Measurements from ENCODE around the gene KCNQ5. TPM values are rescaled to one million over a fixed set of nuclear protein-coding genes. Genes with fewer than 3 reads are reported as not detected.

Gene KCNQ5
- total and polyA plus RNA-seq, 11 donors = 0.06 to 0.18 TPM; not detected in 9

DNA sequence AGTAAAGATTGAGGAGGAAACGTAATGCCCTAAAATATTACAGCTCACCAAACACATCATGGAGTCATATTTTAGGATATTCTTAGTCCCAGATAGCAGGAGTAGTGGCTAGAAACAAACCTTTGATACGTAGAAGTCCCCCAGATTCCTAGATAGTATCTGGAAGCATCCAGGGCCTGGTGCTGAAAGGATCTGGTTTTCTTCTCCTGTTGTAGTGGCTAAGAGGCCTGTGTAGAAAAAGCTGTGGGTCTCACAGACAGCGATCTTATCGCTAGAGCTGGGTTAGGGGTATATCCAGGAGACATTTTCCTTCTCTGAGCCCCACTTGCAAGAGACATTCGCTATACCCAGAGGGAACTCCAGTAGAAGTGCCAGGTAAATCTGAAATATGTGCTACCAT is 139.9 kb downstream of the KCNQ5 start:
- Histone ChIP-seq H3K27ac (no peak overlapping the region), H3K36me3 (no peaks in the 10 kb centered on the region), H3K4me1 (peaks cover 0 to 12% (median 0%) of the 10 kb centered on the region in 12 donors), H3K9me3 (no peaks in the 10 kb centered on the region), H3K4me3 (no peak overlapping the region), H3K27me3 (no peaks in the 10 kb centered on the region)
- intact Hi-C loops (cut with DNase I) = no loop called here
- no peak for DNase-seq
- TF ChIP-seq POLR2A (IDR thresholded peaks at IDR 0.05) = no peak
- TF ChIP-seq, protein P1, sequence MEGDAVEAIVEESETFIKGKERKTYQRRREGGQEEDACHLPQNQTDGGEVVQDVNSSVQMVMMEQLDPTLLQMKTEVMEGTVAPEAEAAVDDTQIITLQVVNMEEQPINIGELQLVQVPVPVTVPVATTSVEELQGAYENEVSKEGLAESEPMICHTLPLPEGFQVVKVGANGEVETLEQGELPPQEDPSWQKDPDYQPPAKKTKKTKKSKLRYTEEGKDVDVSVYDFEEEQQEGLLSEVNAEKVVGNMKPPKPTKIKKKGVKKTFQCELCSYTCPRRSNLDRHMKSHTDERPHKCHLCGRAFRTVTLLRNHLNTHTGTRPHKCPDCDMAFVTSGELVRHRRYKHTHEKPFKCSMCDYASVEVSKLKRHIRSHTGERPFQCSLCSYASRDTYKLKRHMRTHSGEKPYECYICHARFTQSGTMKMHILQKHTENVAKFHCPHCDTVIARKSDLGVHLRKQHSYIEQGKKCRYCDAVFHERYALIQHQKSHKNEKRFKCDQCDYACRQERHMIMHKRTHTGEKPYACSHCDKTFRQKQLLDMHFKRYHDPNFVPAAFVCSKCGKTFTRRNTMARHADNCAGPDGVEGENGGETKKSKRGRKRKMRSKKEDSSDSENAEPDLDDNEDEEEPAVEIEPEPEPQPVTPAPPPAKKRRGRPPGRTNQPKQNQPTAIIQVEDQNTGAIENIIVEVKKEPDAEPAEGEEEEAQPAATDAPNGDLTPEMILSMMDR (IDR thresholded peaks at IDR 0.05) = no peak
- ATAC-seq = no peak
- WGBS, 4 donors = 36 to 50% (median 39%) methylated on average over 5 of the region's 5 CpGs

DNA sequence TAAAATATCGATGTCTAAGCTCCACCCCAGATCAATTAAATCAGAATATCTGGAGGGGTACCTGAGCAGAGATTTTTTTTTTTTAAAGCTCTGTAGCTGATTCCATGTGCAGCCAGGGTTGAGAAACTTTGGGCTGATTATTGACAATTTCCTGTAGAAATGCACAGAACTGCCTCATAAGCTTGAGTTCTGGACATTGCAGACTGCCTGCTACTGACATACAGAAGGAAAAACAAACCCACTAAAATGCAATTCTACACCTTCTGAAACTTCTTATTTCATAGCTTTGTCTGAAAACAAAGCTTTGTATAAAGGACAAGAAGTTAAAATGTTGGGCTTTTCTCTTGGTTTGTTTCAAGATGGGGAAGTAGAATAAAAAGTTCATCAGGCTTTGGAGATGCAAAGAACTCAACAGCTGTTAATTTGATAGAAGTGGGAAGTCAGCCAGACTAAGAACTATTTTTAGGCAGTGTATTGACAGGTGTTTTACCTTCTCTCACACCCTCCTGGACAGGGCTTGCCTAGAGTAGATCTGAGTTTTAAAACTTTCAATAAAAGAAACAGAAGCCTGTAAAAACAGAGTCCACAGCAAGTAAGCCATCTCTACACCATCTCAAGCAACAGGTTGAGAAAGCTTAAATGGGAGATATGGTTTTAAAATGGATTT is 147.7 kb downstream of the KCNQ5 start:
- H3K27me3 ChIP-seq = no peaks in the 10 kb centered on the region
- no peaks in the 10 kb centered on the region for H3K4me1 ChIP-seq
- TF ChIP-seq POLR2A (IDR thresholded peaks at IDR 0.05) = no peak
- TF ChIP-seq, protein P1 (IDR thresholded peaks at IDR 0.05) = no peak
- no peaks in the 10 kb centered on the region for H3K9me3 ChIP-seq
- intact Hi-C loops (cut with DNase I) = no loop called here
- H3K4me3 ChIP-seq = no peak overlapping the region
- no peak for ATAC-seq
- 83 to 90% (median 86%) methylated on average over 1 of the region's 1 CpG for WGBS, 4 donors
- H3K36me3 ChIP-seq = no peaks in the 10 kb centered on the region
- no peak overlapping the region for H3K27ac ChIP-seq
- no peak for DNase-seq

DNA sequence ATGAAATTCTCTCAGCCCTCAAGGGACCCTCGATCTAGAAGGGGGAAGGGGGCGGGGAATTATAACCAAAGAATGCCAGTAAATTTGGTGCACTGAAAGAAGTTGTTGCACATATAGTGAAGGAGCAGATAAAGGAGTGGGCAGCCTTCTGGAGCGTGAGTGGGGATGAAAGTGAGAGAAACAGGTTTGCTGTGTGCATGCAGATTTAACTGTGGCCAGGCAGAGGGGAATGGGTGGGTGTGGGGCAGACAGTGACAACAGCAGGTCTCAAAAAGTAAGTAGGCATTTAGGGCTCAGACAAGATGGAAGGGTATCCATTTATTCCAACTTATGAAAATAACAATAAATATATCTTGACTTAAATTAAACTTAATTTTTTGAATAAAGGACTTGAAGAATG is 149.1 kb downstream of the KCNQ5 start:
- Histone ChIP-seq H3K4me3 (no peak overlapping the region), H3K27ac (no peak overlapping the region), H3K27me3 (no peaks in the 10 kb centered on the region), H3K36me3 (no peaks in the 10 kb centered on the region), H3K4me1 (no peaks in the 10 kb centered on the region), H3K9me3 (no peaks in the 10 kb centered on the region)
- no peak for TF ChIP-seq POLR2A (IDR thresholded peaks at IDR 0.05)
- TF ChIP-seq, protein P1 (IDR thresholded peaks at IDR 0.05) = no peak
- no peak for ATAC-seq
- WGBS, 4 donors = 71 to 80% (median 77%) methylated on average over 3 of the region's 3 CpGs
- no peak for DNase-seq
- intact Hi-C loops (cut with DNase I) = no loop called here

DNA sequence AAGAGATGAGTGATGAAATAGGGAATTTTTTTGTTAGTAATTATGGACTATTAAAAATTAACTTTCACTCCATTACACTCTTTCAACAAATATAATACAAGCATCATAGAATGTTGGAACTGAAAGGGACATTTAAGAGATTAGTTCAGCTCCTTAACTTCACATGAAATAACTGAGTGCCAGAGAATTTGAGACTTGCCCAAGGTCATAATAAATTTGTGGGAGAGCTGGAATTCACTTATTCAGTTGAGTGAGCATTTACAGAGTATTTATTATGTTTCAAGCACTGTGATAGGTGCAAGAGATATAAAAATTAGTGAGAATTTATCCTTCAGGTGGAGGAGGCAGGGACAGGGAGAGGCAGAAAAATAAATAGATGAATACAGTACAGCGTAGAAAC is 154.6 kb downstream of the KCNQ5 start:
- no peaks in the 10 kb centered on the region for H3K36me3 ChIP-seq
- no peak overlapping the region for H3K4me3 ChIP-seq
- WGBS, 4 donors = 48 to 92% (median 88%) methylated on average over 1 of the region's 1 CpG
- no peaks in the 10 kb centered on the region for H3K4me1 ChIP-seq
- no peak overlapping the region for H3K27ac ChIP-seq
- H3K27me3 ChIP-seq = no peaks in the 10 kb centered on the region
- TF ChIP-seq, protein P1 (IDR thresholded peaks at IDR 0.05) = no peak
- TF ChIP-seq POLR2A (IDR thresholded peaks at IDR 0.05) = no peak
- DNase-seq = no peak
- intact Hi-C loops (cut with DNase I) = no loop called here
- H3K9me3 ChIP-seq = no peaks in the 10 kb centered on the region
- no peak for ATAC-seq
